GM19238 (cell line): ENCODE data around the gene TBC1D22A.

Experiments
- DNase-seq: peaks from one replicate; pipeline ENCODE4 v3.0.0; 2011; ENCODE audit warnings: low spot score; ENCODE audit not compliant: insufficient read length

The TBC1D22A gene

DNA sequence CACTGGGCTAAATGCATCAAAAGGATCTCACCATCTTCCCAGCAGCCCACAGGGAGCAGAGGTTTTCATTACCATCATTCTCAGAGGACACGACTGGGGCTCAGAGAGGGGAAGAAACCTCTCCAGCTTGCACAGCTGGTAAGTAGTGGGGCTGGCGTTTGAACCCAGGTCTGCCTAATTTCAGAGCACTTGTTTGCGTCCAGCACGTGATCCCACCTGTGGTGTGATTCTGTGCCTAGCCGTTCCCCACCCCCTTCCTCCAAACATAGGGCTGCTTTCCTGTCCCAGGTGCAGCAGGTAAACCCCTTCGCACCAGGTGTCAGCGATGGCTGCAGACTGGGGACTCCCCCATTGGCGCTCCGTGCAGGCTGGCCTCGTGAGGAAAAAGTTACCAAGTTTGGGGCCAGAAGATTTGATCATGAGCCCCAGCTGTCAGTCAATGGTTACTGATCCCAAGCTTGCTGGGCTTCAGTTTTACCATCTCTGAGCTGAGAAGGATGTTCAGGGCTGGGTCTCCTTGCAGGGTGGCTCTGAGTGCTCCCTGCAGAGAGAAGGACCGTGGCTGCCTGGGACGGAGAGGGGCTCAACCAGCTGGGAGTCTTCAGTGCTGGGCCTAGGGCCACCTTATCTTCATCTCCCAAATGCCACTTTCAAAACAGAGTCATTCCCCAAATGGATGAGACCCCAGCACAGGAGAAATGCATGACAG lies 445.6 kb downstream of the TBC1D22A start:
- DNase-seq = no peak

DNA sequence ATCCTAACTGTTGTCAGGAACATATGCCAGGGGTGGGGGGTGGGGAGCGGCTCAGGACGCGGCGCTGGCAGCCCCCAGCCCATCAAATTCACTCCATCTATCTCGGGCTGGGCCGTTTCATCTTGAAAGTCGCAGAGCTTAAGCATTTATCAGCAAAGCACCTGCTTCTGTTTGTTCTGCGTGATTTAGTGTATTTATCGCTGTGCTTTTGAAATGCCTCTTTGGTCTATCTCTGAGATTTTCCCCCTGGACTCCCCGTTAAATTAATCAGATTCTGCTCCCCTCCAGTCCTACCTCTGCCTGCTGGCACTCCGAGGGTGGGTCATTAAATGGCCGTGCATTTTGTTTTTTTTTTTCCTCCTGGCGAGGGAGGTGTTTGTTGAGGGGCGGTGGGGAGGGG lies 446.2 kb downstream of the TBC1D22A start:
- DNase-seq = no peak

DNA sequence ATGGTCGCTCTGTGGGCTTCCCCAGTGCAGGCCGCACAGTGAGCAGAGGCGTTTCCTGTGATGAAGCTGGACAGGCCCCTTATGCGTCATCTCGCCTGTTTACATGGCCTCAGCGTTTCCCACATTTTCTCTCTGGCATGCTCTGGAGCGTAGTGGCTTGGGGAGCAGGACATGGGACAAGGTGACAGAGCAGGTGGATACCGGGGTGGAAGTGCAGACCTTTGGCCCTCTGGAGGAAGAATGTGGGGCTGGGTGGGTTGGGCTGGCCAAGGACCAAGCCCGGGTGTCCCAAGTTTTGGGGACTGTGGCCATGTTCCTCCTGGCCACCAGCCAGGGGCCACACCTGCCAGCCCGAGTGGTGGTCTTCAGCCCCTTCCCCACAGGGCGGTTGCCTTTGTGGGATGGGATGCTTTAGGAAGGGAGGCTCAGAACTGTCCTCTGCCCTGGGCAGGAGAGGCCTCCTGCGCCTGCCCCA lies 446.6 kb downstream of the TBC1D22A start:
- no peak for DNase-seq

DNA sequence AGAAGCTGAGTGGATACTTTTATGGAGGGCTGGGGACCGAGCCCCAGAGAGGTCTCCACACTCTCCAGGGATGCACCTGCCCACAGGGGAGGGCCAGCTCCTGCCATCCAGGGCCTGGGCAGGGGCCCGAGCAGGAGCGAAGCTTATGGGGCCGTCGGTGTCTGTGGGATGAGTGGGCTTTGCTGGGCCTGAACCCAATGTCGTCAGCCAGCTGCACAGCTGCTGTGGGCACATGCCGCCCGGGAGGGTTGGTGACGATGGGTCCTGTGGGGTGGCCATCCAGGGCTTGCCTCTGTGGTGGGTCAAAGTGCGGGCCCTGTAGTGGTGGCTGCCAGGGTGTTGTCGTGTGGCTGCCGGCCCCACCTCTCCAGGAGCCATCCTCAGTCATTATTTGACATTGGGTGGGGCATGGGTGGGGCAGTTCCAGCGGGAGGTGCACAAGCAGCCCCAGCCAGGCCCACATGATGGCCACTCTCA lies 447.1 kb downstream of the TBC1D22A start:
- DNase-seq = no peak

DNA sequence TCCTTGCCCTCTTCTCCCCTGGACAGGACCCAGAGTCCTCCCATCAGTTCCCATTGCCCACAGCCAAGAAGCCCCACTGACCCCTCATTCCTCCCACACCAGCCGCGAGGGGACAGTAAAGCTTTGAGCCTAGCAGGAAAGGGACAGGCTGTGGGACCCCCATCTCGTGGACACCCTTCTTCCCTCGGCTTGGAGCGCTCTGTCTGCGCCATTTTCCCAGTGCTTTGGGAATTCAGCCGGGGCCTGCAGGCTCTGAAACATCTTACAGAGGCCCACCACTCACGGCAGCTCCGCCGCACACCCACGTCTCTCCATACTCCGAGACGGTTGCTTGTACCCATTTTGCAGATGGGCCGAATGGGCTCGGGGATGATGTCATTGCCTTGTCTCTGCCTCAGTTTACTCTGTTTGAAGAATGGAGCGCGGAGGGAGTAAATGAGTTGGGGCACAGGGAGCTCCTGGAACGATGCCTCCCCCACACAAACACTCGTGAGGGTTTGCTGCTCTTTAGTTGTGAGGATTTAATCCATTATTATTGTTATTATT lies 447.7 kb downstream of the TBC1D22A start:
- DNase-seq = no peak

DNA sequence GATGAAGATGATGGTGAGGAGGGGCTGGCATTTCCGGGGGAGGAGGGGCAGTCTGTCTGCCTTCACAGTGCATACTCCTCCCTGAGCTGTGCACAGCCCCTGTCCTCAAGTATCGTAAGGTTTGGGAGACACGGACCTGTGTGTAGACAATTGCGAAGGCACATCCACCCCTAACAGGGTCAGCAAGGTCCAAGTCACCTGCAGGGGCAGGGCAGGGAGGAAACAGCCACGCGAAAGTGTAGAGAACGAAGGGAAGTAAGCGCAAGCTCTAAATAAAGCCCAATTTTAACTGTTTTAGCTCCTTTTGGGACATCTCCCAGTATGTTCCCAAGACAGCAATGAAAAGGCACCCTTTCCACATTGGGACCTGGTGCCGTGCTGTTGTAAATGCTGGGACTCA lies 448.2 kb downstream of the TBC1D22A start:
- DNase-seq = no peak

DNA sequence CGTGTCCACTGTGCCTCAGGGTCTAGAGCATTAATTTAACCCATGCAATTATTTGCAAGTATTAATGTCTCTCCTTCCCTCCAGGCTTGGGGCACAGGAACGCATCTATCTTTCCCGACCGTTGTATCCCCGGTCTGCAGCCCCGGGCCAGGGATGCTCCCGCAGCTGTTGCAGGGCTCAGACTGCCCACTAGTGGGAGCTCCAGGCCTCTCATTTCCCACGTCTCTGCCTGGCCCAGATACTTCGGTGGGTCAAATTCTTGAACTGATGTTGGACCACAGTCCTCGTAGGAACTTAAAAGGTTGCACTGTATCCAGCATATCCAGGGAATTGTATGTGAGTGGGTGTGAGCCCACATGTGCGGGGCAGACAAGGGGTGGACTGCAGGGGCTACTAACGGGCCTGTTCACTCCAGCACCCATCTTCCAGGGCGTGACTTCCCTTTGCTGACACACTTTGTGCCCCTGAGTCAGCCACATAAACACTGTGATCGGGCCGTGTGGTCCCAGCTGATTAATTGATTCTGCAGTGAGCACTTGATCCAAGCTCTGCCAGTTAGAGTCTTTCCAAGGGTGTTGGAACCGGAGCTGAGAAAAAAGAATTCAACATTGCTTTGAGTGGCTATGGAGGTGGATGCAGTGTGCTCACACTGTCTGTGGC lies 451.3 kb downstream of the TBC1D22A start:
- DNase-seq = peak; percentile 39

DNA sequence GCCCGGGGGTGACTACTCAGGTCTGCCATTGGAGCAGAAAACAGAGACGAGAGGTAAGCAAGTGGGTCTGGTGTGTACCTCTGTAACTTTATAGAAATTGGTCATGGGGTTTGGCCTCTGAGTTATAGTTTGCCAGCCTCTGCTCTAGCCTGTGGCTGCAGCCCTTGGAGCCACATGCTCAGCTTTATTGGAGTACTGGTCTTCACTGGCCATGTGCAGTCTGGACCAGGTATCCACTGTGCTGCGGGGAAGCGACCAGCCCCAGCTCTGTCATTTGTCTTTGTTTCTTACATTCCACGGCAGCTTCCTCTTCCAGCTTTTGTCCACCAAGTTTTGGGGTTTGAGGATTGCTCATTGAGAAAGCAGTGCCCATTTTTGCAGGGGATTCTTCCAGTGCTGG lies 453.4 kb downstream of the TBC1D22A start:
- no peak for DNase-seq

DNA sequence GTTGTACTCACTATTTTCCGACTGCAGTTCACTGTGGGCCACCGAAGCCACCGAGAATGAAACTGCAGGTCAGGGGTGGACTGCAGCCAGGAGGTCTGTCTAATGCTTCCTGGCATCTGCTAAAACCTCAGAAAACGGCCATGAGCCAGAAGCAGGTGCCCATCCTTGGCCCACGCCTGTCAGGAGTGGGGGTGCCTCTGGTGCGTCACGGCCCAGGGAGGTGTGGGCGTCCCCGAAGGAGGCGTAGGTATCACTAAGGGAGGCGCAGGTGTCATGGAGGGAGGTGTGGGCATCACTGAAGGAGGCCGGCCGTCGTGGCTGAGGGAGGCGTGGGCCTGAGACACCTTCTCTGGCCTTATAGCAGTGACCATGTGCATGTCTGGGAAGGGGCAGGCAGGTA lies 456.2 kb downstream of the TBC1D22A start:
- no peak for DNase-seq

DNA sequence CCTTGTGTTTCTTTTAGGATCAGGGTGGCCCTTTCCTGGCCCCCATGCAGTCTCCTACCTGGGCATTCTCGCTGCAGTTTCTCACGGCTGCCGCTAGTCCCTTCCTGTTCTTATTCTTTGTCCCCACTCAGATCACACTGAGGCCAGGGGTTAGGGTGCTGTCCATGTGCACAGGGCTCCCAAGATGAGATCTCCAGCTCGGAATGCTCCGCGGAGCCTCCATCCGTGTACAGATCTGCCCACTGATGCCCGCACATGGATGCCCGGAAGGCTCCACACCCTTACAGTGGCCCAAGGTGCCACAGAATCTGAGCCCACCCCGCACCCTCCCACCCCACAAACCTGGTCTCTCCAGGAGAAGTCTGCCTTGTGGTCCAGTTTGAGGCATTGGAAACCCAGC lies 457.3 kb downstream of the TBC1D22A start:
- no peak for DNase-seq

DNA sequence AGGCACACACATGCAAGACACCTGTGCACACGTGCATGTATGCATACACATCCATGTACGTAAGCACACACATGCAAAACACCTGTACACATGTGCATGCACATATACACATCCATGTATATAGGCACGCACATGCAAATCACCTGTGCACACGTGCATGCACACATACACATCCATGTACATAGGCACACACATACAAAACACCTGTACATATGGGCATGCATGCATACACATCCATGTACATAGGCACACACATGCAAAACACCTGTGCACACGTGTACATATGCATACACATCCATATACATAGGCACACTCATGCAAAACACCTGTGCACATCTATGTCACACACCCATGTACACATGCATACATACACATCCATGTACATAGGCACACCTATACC lies 458.3 kb downstream of the TBC1D22A start:
- no peak for DNase-seq

DNA sequence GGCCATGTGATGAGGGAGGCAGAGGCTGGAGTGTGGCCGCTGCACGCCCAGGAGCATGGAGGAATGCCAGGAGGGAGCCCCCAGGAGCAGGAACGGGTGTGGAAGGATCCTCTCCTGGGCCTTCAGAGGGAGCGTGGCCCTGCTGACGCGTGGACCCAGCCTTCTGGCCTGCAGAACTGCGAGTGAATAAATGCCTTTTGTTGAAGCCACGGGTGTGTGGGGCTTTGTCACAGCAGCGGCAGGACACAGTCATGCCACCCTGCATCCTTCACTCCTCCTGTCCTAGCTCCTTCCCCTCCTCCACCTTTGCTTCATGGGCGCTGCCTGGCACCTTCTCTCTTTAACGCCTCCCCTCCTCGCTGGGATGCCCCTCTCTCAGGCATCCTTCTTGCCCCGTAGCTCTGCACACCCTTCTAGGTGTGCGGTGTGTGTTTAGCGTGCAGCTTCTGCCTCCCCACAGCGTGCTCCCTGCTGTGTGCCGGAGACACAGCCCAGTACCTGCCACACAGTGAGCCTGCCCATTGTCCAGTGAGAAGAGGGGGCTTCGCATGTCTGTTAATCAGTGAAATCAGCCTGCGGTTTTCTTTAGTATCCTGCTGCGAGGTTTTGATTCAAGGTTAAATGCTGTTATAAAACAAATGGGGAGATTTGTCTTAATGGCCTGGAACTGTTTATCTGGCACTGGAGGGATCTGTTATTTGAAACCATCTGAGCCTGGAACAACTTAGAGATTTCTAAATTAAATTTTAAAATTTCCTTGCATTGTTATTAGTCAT lies 459.6 kb downstream of the TBC1D22A start:
- no peak for DNase-seq
